ENCODE data around the gene WDR91.
A peak's percentile ranks its signal among the peaks of the same experiment; 100 is the strongest.

WDR91 gene

GRCh38 chr7:135162382-135163001 is 48.8 kb downstream of the WDR91 start:
- H3K9ac ChIP-seq (ENCODE audit: low read length): no peak overlapping the region
- H3F3A ChIP-seq (ENCODE audit: insufficient read depth, low read length): no peaks in the 10 kb centered on the region
- H3K9me3 ChIP-seq (ENCODE audit: low read length): peaks cover 8% of the 10 kb centered on the region; the same call in 1 of the 2 replicates
- no peaks in the 10 kb centered on the region for H3K79me2 ChIP-seq (ENCODE audit: insufficient read depth, low read length)
- H2AFZ ChIP-seq (ENCODE audit: low read length): no peak overlapping the region
- no peaks in the 10 kb centered on the region for H4K20me1 ChIP-seq (ENCODE audit: insufficient read depth, low read length)
- no peaks in the 10 kb centered on the region for H3K9me2 ChIP-seq (ENCODE audit: low read depth, low read length)
- no peak overlapping the region for H3K4me3 ChIP-seq (ENCODE audit: low read depth, low read length, poor library complexity, severe bottlenecking)
- no peaks in the 10 kb centered on the region for H3K27me3 ChIP-seq (ENCODE audit: insufficient read depth, low read length)
- no peak for TF ChIP-seq EZH2 (IDR thresholded peaks at IDR 0.05; ENCODE audit: borderline replicate concordance, low read length)
- TF ChIP-seq CTCF (IDR thresholded peaks at IDR 0.05; ENCODE audit: low read length): no peak
- peak overlapping the region; percentile 80 for H3K27ac ChIP-seq (ENCODE audit: low read depth, low read length, poor library complexity, severe bottlenecking)
- H3K4me1 ChIP-seq (ENCODE audit: insufficient read depth, low read length, severe bottlenecking): peaks cover 24% of the 10 kb centered on the region
- peaks cover 80% of the 10 kb centered on the region for H3K36me3 ChIP-seq (ENCODE audit: insufficient read depth, low read length)
- H3K4me2 ChIP-seq (ENCODE audit: low read length): no peak overlapping the region

- Histone ChIP-seq H3K9ac (ENCODE audit: low read length) (no peak overlapping the region; the same call in 1 of the 2 replicates), H3K27me3 (ENCODE audit: insufficient read depth, low read length) (no peaks in the 10 kb centered on the region), H3K9me3 (ENCODE audit: low read length) (peaks cover 13% of the 10 kb centered on the region; the same call in 1 of the 2 replicates), H3K4me3 (ENCODE audit: low read depth, low read length, poor library complexity, severe bottlenecking) (no peak overlapping the region), H3F3A (ENCODE audit: insufficient read depth, low read length) (no peaks in the 10 kb centered on the region), H2AFZ (ENCODE audit: low read length) (no peak overlapping the region), H3K36me3 (ENCODE audit: insufficient read depth, low read length) (peaks cover 76% of the 10 kb centered on the region), H3K4me1 (ENCODE audit: insufficient read depth, low read length, severe bottlenecking) (peaks cover 24% of the 10 kb centered on the region), H4K20me1 (ENCODE audit: insufficient read depth, low read length) (no peaks in the 10 kb centered on the region), H3K79me2 (ENCODE audit: insufficient read depth, low read length) (no peaks in the 10 kb centered on the region), H3K4me2 (ENCODE audit: low read length) (no peak overlapping the region), H3K9me2 (ENCODE audit: low read depth, low read length) (no peaks in the 10 kb centered on the region), H3K27ac (ENCODE audit: low read depth, low read length, poor library complexity, severe bottlenecking) (peak overlapping the region; percentile 80)
- no peak for TF ChIP-seq CTCF (IDR thresholded peaks at IDR 0.05; ENCODE audit: low read length)
- TF ChIP-seq EZH2 (IDR thresholded peaks at IDR 0.05; ENCODE audit: borderline replicate concordance, low read length): no peak
Measured at GRCh38 chr7:135161669-135162068, 49.7 kb downstream of the WDR91 start.

GRCh38 chr7:135160858-135161653 is 50.3 kb downstream of the WDR91 start:
- Histone ChIP-seq H3K4me1 (ENCODE audit: insufficient read depth, low read length, severe bottlenecking) (peaks cover 24% of the 10 kb centered on the region), H3K9me2 (ENCODE audit: low read depth, low read length) (no peaks in the 10 kb centered on the region)

More at GRCh38 chr7:135160858-135161653, 50.3 kb downstream of the WDR91 start:
- H3K4me3 ChIP-seq (ENCODE audit: low read depth, low read length, poor library complexity, severe bottlenecking): peak overlapping the region; percentile 15
- peak overlapping the region; percentile 80 for H3K27ac ChIP-seq (ENCODE audit: low read depth, low read length, poor library complexity, severe bottlenecking)
- no peaks in the 10 kb centered on the region for H3K79me2 ChIP-seq (ENCODE audit: insufficient read depth, low read length)
- no peaks in the 10 kb centered on the region for H3K27me3 ChIP-seq (ENCODE audit: insufficient read depth, low read length)
- H4K20me1 ChIP-seq (ENCODE audit: insufficient read depth, low read length): no peaks in the 10 kb centered on the region
- H2AFZ ChIP-seq (ENCODE audit: low read length): no peak overlapping the region; the same call in 1 of the 2 replicates
- H3F3A ChIP-seq (ENCODE audit: insufficient read depth, low read length): no peaks in the 10 kb centered on the region
- peak overlapping the region; percentile 57 for H3K4me2 ChIP-seq (ENCODE audit: low read length)
- H3K9ac ChIP-seq (ENCODE audit: low read length): peak overlapping the region; percentile 48
- peaks cover 70% of the 10 kb centered on the region for H3K36me3 ChIP-seq (ENCODE audit: insufficient read depth, low read length)
- TF ChIP-seq EZH2 (IDR thresholded peaks at IDR 0.05; ENCODE audit: borderline replicate concordance, low read length): no peak
- peak; percentile 34; the same call in 1 of the 2 replicates for TF ChIP-seq CTCF (IDR thresholded peaks at IDR 0.05; ENCODE audit: low read length)
- H3K9me3 ChIP-seq (ENCODE audit: low read length): peaks cover 19% of the 10 kb centered on the region

Measured in OCI-LY1 (cell line).